PFSK-1 (cell line): ENCODE data around the gene NSFL1C.

Experiments used
- FOXP2 ChIP-seq: optimal IDR thresholded peaks from 2 replicates; pipeline ENCODE3; 2011; ENCODE audit warnings: borderline replicate concordance, control low read depth, inconsistent platforms; ENCODE audit not compliant: insufficient read depth; ENCODE audit errors: extremely low read length, extremely low read depth
- POLR2AphosphoS5 ChIP-seq: IDR thresholded peaks from 2 replicates; pipeline ENCODE4 v1.6.1; 2012; ENCODE audit warnings: low read depth, mild to moderate bottlenecking, control low read depth, low read length, moderate library complexity
- SIN3A ChIP-seq: IDR thresholded peaks from 2 replicates; pipeline ENCODE4 v1.6.1; 2012; ENCODE audit warnings: mild to moderate bottlenecking, low read length, moderate library complexity, borderline replicate concordance; ENCODE audit not compliant: insufficient read depth
- TAF1 ChIP-seq: IDR thresholded peaks from 2 replicates; pipeline ENCODE4 v1.6.1; 2012; ENCODE audit warnings: low read length, control low read depth, borderline replicate concordance; ENCODE audit not compliant: insufficient read depth
- TF ChIP-seq, protein P1 (sequence below), 2 experiments: IDR thresholded peaks; 2 replicates each; pipeline versions ENCODE4 v1.6.1 to v1.8.0; 2011 to 2012; ENCODE audit warnings: low read depth in 2 of 2, low read length in 2 of 2, control low read depth in 1 of 2, inconsistent platforms in 1 of 2, mild to moderate bottlenecking in 1 of 2, moderate library complexity in 1 of 2; ENCODE audit not compliant: insufficient read depth in 1 of 2

Gene NSFL1C

GRCh38 chr20:1469306-1469905 lies 2.8 kb upstream of the NSFL1C start:
- TF ChIP-seq FOXP2 (no peak), TAF1 (no peak), SIN3A (no peak), POLR2AphosphoS5 (no peak)
- TF ChIP-seq, protein P1, sequence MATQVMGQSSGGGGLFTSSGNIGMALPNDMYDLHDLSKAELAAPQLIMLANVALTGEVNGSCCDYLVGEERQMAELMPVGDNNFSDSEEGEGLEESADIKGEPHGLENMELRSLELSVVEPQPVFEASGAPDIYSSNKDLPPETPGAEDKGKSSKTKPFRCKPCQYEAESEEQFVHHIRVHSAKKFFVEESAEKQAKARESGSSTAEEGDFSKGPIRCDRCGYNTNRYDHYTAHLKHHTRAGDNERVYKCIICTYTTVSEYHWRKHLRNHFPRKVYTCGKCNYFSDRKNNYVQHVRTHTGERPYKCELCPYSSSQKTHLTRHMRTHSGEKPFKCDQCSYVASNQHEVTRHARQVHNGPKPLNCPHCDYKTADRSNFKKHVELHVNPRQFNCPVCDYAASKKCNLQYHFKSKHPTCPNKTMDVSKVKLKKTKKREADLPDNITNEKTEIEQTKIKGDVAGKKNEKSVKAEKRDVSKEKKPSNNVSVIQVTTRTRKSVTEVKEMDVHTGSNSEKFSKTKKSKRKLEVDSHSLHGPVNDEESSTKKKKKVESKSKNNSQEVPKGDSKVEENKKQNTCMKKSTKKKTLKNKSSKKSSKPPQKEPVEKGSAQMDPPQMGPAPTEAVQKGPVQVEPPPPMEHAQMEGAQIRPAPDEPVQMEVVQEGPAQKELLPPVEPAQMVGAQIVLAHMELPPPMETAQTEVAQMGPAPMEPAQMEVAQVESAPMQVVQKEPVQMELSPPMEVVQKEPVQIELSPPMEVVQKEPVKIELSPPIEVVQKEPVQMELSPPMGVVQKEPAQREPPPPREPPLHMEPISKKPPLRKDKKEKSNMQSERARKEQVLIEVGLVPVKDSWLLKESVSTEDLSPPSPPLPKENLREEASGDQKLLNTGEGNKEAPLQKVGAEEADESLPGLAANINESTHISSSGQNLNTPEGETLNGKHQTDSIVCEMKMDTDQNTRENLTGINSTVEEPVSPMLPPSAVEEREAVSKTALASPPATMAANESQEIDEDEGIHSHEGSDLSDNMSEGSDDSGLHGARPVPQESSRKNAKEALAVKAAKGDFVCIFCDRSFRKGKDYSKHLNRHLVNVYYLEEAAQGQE (IDR thresholded peaks at IDR 0.05; ENCODE audit: insufficient read depth in 1 of 2, low read depth in 2 of 2, low read length in 2 of 2): no peak

DNA sequence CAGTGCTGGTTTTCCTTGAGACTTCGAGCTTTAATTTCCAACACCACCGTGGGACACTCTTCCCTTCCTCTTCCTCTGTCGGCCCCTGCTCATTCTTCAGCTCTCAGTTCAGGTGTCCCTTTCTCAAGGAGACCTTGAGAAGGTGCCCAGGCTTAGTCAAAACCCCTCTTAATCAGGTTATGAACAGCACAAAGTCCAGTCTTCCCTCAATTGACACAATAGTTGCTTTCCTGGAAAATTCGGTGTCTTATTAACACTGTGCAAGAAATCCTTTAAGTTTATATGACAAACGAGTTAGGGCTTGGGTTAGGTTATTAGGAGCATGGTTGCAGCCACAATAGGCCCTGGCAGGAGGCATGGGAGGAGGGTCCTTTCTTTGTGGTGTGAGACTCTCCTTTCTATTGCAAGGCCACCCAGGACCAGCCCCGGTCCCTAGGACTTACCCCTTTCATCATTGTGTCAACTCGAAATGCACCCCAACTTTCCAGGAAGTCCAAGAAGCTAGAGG lies 1.5 kb upstream of the NSFL1C start:
- TF ChIP-seq POLR2AphosphoS5: no peak
- no peak for TF ChIP-seq SIN3A
- TF ChIP-seq, protein P1 (IDR thresholded peaks at IDR 0.05; ENCODE audit: insufficient read depth in 1 of 2, low read depth in 2 of 2, low read length in 2 of 2): no peak
- no peak for TF ChIP-seq TAF1
- TF ChIP-seq FOXP2: no peak

DNA sequence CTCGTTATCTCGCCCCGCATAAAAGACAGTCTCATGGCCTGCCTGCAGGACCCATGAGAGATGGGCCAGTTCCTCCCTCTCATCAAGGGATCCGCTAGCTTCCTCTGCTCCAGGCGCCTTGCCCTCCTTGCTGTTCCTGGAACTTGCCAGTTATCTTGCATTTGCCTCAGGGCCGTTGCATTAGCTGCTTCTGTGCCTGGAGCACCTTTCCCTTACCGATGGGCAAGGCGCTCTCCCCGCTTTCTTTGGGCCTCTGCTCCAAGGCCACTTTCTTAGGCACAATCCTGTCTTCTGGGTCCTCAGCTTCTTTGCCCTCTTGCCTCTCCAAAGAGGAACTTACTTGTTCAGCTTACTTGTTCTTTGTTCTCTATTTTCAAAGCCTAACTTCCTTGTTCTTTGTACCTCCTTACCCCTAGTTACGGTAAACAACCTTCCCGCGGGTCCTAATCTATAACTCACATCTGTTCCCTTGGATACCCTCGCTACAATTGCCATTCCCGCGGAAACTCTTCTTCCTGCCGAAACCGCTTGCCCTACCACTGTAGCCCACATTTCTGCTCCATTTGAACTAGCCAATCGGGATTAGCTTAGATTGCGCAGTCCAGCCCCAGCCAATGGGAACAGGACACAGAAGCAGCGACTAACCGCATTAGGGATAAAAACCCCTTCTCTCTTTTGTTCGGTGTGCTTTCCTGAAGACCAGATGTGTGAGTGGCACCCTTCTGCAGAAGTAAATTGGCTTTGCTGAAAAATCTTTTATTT lies 887 bp upstream of the NSFL1C start:
- no peak for TF ChIP-seq POLR2AphosphoS5
- no peak for TF ChIP-seq SIN3A
- no peak for TF ChIP-seq TAF1
- TF ChIP-seq, protein P1 (IDR thresholded peaks at IDR 0.05; ENCODE audit: insufficient read depth in 1 of 2, low read depth in 2 of 2, low read length in 2 of 2): no peak
- no peak for TF ChIP-seq FOXP2

GRCh38 chr20:1467082-1467354 lies 369 bp upstream of the NSFL1C start:
- no peak for TF ChIP-seq TAF1
- no peak for TF ChIP-seq POLR2AphosphoS5
- no peak for TF ChIP-seq FOXP2
- TF ChIP-seq, protein P1 (IDR thresholded peaks at IDR 0.05; ENCODE audit: insufficient read depth in 1 of 2, low read depth in 2 of 2, low read length in 2 of 2): no peak
- no peak for TF ChIP-seq SIN3A
